GM12801 (cell line): ENCODE measurements around the gene VAMP7.

Source experiments
- TF ChIP-seq, protein P1 (sequence below): IDR thresholded peaks from one replicate; pipeline ENCODE4 v1.5.1; 2011; ENCODE audit warnings: control low read depth; ENCODE audit not compliant: insufficient read length; ENCODE audit errors: extremely low read depth

Gene VAMP7

DNA sequence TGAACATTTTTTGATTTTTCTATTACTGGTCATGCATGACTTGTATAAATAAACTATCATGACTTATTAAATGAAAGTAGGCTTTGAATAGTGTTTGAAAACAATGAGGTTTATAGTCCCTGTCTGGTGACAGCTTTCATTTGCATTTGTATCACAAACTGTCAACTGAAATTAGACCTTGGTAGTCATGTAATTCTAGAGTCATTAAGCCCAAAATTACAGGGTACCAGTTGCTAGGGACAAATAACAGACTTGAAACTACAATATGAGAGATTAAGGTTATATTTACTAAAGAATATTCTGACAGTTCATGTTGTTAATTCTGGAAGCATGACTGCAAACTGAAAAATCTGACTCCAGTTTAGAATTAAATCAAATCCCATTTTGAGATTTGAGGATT, 9.2 kb upstream of the VAMP7 start:
- TF ChIP-seq, protein P1, sequence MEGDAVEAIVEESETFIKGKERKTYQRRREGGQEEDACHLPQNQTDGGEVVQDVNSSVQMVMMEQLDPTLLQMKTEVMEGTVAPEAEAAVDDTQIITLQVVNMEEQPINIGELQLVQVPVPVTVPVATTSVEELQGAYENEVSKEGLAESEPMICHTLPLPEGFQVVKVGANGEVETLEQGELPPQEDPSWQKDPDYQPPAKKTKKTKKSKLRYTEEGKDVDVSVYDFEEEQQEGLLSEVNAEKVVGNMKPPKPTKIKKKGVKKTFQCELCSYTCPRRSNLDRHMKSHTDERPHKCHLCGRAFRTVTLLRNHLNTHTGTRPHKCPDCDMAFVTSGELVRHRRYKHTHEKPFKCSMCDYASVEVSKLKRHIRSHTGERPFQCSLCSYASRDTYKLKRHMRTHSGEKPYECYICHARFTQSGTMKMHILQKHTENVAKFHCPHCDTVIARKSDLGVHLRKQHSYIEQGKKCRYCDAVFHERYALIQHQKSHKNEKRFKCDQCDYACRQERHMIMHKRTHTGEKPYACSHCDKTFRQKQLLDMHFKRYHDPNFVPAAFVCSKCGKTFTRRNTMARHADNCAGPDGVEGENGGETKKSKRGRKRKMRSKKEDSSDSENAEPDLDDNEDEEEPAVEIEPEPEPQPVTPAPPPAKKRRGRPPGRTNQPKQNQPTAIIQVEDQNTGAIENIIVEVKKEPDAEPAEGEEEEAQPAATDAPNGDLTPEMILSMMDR = no peak

DNA sequence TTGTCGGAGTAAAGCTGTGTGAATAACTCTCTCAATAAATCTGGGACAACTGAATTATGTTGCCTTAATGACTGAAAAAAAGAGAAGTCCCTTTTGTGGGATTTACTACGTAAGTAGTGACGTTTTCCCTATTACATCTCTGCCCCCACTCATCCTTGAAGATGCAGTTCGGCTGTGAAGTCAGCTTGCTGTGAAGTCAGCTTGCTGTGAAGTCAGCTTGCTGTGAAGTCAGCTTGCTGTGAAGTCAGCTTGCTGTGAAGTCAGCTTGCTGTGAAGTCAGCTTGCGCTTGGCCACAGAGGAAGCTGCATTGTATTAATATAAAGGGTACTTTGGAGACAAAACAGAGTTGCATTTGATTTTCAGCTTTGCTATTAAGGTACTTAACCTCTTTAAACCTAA, 8.0 kb upstream of the VAMP7 start:
- TF ChIP-seq, protein P1 = no peak

DNA sequence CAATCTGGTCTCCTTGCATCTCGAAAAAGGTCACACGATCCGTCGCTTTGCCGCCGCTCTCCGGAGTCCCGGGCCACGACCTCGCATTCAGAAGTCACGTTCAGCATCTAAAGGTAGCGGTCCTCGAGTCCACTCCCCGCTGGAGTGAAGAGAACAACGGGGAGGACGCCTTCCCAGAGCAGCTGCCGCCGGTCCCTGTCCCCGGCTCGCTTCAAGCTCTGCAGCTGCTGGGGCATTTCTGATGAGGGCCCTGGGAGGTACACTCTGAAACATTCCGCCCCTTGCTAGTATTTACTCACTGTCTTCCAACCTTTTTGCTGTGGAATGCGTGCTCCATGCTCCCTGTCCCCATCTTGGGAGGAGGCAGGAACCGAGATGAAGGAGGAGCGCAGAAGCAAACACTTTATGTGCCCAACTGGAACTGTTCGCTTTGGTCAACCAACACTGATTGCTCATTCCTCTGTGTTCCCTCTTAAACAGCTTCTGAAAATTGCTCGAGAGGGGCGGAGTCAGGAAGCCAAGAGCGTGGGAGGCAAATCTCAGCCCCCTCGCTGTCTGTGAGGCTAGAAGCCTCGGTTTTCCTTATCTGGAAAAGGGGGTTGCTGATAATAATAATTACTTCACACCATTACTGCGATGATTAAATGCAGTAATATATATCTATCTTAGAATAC, 6.4 kb upstream of the VAMP7 start:
- TF ChIP-seq, protein P1 = no peak

DNA sequence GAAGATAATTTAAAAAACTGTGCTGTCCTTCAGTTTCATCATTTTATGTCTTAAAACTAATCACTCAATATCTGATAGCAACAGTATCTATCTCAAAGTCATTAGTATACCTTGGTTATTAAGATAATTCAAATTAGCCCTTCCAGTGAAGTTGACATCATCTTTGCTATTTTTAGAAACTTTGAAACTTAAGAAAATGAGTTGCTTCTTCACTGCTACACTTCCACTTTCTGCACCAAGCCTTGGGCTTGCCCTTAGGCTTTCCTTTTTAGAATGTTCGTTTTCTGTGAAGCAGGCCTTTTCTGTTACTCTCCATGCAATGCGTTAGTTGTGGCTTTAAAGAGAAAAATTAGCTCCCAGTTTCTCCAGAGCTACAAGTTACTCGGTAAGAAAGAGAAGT, 4.4 kb upstream of the VAMP7 start:
- TF ChIP-seq, protein P1 = no peak

DNA sequence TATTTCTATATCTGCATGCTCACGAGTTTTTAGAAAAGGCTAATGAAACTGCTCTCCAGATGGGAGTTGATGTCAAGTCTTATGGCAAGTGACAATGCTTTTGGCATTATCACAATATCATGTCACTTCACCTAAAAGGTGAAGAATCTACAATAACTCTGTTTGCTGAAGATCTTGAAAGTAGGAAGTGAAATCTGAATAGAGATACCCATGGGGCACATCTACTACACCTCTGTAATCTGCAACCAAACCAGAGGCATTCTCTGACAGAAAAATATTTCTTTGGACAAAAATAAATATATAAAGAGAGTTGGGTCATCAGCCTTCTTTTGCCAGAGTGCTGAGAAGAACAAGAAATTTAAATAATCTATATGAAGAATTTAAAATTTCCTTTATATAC, 3.9 kb upstream of the VAMP7 start:
- TF ChIP-seq, protein P1 = no peak

DNA sequence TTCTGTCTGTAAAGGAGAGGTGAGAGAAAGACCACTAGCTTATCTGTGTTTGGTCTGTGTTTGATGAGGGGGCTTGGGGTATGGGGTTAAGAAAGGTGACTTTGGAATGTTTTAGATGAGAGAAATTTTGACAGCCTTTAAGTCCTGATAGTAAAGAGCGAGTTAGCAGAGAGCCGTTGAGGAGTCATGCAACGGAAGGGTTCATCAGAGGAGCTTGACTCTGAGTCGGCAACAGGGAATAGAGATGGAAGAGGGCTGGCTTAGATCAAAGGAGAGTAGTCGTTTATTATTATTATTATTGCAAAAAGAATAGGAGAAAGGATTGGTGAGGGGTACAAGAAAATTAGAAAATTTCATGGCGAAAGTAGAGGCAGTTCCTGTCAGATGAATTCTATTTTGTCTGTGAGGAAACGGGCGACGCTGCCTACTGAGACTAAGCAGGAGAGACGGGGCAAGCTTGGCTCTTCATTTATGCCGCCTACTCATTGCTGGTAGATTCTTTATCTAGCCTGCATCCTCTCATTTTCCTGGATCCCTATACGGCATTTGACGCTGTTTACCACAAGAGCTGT, 473 bp upstream of the VAMP7 start:
- TF ChIP-seq, protein P1 = no peak

DNA sequence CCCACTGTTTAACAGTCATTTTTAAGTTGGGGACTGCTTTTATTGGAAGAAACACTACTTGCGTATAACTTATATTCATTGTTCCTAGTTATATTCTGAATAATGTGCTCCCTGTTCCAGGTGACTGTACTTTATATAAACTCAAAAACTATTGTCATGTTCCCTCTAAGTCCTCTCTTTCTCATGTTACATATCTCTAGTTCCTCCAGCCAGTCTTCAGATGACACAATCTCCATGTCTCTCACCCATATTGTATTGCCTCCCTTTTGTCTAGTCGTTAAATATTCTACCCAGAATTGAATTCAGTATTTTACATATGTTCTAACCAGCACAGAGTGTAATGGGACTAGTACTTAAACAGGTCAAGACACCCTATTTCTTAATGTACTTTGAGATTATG, 5.3 kb downstream of the VAMP7 start:
- TF ChIP-seq, protein P1 = no peak
